Osteoblast (primary cell): Measurements from ENCODE around the gene ZC3H18. TPM values are rescaled to one million over a fixed set of nuclear protein-coding genes. Genes with fewer than 3 reads are reported as not detected.
"Not testable (repeated sequence)": the region's sequence is repeated elsewhere in the genome, so short reads cannot be mapped to it uniquely, and the experiment has no call there.

Experiments used
- DNase-seq: peaks from one replicate; pipeline ENCODE4 v3.0.0; 2011; ENCODE audit warnings: low spot score, mixed read lengths; ENCODE audit not compliant: insufficient read length; ENCODE audit errors: missing footprints
- H2AFZ ChIP-seq: 2 replicates; pipeline ENCODE4 v1.6.0; 2011; ENCODE audit warnings: mild to moderate bottlenecking, low read length
- H3K27ac ChIP-seq: 2 replicates; pipeline ENCODE4 v1.5.1; 2011; ENCODE audit warnings: mild to moderate bottlenecking, low read depth, low read length, moderate library complexity
- H3K27me3 ChIP-seq: 2 replicates; pipeline ENCODE4 v1.6.0; 2012; ENCODE audit warnings: mild to moderate bottlenecking, control low read depth, inconsistent platforms, low read length, moderate library complexity; ENCODE audit not compliant: insufficient read depth
- H3K36me3 ChIP-seq: 2 replicates; pipeline ENCODE4 v1.5.1; 2011; ENCODE audit warnings: mild to moderate bottlenecking, low read length, control low read depth, moderate library complexity; ENCODE audit not compliant: insufficient read depth
- H3K4me1 ChIP-seq: 2 replicates; pipeline ENCODE4 v1.5.1; 2011; ENCODE audit warnings: mild to moderate bottlenecking, low read length, control low read depth, moderate library complexity; ENCODE audit not compliant: insufficient read depth
- H3K4me2 ChIP-seq: 2 replicates; pipeline ENCODE4 v1.6.0; 2011; ENCODE audit warnings: mild to moderate bottlenecking, low read length; ENCODE audit not compliant: insufficient read depth
- H3K4me3 ChIP-seq: fragments of 200-600 bp; sonication (generic); 3 replicates; pipeline ENCODE4 v1.5.1; 2012; ENCODE audit warnings: mild to moderate bottlenecking, low read length, inconsistent platforms; ENCODE audit not compliant: insufficient read depth
- H3K79me2 ChIP-seq: 2 replicates; pipeline ENCODE4 v1.6.0; 2012; ENCODE audit warnings: mild to moderate bottlenecking, low read length, control low read depth, inconsistent platforms; ENCODE audit not compliant: insufficient read depth
- H3K9me3 ChIP-seq: 2 replicates; pipeline ENCODE4 v1.5.1; 2011; ENCODE audit warnings: low read depth, low read length, control low read depth
- H4K20me1 ChIP-seq: 2 replicates; pipeline ENCODE4 v1.6.0; 2012; ENCODE audit warnings: mild to moderate bottlenecking, low read length, control low read depth; ENCODE audit not compliant: insufficient read depth
- total RNA-seq: library from RNA; depleted of rRNA; stranded (reverse); fragments of >200 nt; gene quantifications from 2 replicates; pipeline ENCODE4 v1.2.3, GENCODE V29; 2012
- TF ChIP-seq, protein P1 (sequence below): IDR thresholded peaks from 2 replicates; pipeline ENCODE4 v1.5.1; 2011; ENCODE audit warnings: mild to moderate bottlenecking, low read depth, low read length, moderate library complexity; ENCODE audit errors: extremely low read depth

The ZC3H18 gene
- total RNA-seq, 1 donor = 10.9 TPM

DNA sequence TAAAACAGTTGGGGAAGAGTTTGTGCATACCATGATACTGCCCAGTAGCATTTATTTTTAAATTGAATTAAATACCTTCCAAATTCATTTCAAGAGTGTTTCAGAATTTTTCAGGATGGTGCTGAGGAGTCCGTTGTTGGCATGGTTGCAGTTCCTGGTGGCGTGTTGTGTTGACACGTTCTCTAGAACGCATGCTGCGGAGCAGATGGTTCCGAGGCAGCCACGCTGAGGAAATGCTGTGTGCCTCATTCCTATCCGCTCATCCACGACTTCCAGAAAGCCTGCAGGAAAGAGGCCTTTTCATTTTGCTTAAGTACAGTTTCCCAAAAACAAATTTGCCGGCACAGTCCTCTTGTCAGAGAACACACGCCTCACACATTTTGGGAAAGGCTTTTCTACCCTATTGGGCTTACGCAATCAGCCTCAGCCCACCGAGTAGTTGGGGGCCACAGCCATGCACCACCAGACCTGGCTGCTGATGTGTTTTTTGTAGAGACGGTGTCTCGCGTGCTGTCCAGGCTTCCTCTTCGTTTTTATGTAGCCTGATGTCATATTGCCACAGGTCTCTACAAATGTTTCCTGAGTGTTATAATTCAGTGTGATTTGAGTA is 36.0 kb downstream of the ZC3H18 start:
- Histone ChIP-seq H4K20me1 (peaks cover 7% of the 10 kb centered on the region), H2AFZ (no peak overlapping the region), H3K9me3 (no peaks in the 10 kb centered on the region), H3K4me3 (no peak overlapping the region), H3K4me1 (no peaks in the 10 kb centered on the region), H3K27ac (no peak overlapping the region), H3K4me2 (no peak overlapping the region), H3K79me2 (peaks cover 19% of the 10 kb centered on the region), H3K36me3 (peaks cover 45% of the 10 kb centered on the region), H3K27me3 (no peaks in the 10 kb centered on the region)
- TF ChIP-seq, protein P1, sequence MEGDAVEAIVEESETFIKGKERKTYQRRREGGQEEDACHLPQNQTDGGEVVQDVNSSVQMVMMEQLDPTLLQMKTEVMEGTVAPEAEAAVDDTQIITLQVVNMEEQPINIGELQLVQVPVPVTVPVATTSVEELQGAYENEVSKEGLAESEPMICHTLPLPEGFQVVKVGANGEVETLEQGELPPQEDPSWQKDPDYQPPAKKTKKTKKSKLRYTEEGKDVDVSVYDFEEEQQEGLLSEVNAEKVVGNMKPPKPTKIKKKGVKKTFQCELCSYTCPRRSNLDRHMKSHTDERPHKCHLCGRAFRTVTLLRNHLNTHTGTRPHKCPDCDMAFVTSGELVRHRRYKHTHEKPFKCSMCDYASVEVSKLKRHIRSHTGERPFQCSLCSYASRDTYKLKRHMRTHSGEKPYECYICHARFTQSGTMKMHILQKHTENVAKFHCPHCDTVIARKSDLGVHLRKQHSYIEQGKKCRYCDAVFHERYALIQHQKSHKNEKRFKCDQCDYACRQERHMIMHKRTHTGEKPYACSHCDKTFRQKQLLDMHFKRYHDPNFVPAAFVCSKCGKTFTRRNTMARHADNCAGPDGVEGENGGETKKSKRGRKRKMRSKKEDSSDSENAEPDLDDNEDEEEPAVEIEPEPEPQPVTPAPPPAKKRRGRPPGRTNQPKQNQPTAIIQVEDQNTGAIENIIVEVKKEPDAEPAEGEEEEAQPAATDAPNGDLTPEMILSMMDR = no peak
- DNase-seq = peak; percentile 54

DNA sequence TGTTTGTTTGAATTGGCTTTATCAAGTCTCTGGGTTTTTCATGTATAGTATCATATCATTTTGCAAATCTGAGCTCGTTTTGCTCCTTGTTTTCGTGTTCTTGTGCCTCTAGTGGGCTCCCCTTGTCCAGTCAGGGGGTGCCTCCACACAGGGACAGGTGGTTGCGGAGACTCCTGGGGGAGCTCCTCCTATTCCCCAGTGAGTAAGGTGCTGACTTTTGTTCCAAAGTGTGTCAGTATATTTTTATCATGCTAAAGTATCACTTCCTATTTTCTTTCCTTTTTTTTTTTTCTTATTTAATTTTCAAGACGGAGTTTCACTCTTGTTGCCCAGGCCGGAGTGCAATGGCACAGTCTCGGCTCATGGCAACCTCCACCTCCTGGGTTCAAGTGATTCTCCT is 37.9 kb downstream of the ZC3H18 start:
- Histone ChIP-seq H3K4me3 (no peak overlapping the region), H3K27ac (no peak overlapping the region), H3K27me3 (no peaks in the 10 kb centered on the region), H3K4me1 (no peaks in the 10 kb centered on the region), H2AFZ (no peak overlapping the region), H3K4me2 (no peak overlapping the region), H4K20me1 (peaks cover 3% of the 10 kb centered on the region), H3K9me3 (no peaks in the 10 kb centered on the region), H3K36me3 (peaks cover 36% of the 10 kb centered on the region), H3K79me2 (peaks cover 13% of the 10 kb centered on the region)
- TF ChIP-seq, protein P1 = no peak
- DNase-seq = no peak

DNA sequence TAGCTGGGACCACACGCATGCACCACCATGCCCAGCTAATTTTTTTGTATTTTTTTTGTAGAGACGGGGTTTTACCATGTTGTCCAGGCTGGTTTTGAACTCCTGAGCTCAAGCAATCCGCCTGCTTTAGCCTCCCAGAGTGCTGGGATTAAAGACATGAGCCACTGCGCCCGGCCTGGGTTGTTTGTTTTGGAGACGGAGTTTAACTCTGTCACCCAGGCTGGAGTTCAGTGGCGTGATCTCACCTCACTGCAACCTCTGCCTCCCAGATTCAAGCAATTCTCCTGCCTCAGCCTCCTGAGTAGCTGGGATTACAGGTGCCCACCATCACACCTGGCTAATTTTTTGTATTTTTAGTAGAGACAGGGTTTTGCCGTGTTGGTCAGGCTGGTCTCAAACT is 39.2 kb downstream of the ZC3H18 start:
- not testable (repeated sequence) for H3K27ac ChIP-seq, H4K20me1 ChIP-seq, H3K4me2 ChIP-seq, DNase-seq, H3K27me3 ChIP-seq, H3K4me3 ChIP-seq, H3K4me1 ChIP-seq, H3K9me3 ChIP-seq, H2AFZ ChIP-seq
- H3K36me3 ChIP-seq = peaks cover 36% of the 10 kb centered on the region
- peaks cover 16% of the 10 kb centered on the region for H3K79me2 ChIP-seq

DNA sequence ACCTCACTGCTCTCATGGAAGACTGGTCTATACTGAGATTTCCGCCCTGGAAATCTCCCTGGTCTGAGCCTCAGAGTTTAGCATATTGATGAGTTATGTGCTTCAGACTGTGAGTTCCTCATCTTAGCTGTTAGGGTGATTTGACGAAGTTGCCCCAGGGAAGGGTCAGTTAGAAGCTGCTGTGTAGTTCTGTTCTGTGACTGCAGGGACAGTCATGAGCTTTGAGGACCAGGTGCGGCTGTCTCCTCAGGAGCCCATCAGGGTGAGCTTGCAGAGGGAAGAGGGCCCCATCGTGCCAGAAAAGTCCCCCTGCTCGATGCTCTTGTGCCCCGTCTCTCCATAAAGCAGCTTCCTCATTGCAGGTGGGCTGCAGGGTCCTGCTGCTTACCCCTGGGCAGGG is 39.9 kb downstream of the ZC3H18 start:
- Histone ChIP-seq H3K9me3 (no peaks in the 10 kb centered on the region), H4K20me1 (peaks cover 9% of the 10 kb centered on the region), H2AFZ (no peak overlapping the region), H3K79me2 (peaks cover 16% of the 10 kb centered on the region), H3K27me3 (no peaks in the 10 kb centered on the region), H3K4me3 (no peak overlapping the region), H3K27ac (no peak overlapping the region), H3K4me2 (no peak overlapping the region), H3K4me1 (no peaks in the 10 kb centered on the region), H3K36me3 (peaks cover 32% of the 10 kb centered on the region)
- TF ChIP-seq, protein P1 = peak; percentile 19
- DNase-seq = peak; percentile 73
